Measurements from ENCODE around the gene ARID1B.

Gene ARID1B

GRCh38 chr6:157242791-157243190 is 465.6 kb downstream of the ARID1B start:
- no peak overlapping the region for H3K4me3 ChIP-seq (ENCODE audit: low read depth, low read length, poor library complexity, severe bottlenecking)
- TF ChIP-seq EZH2 (IDR thresholded peaks at IDR 0.05; ENCODE audit: borderline replicate concordance, low read length) (no peak), CTCF (IDR thresholded peaks at IDR 0.05; ENCODE audit: low read length) (no peak)
- H3K79me2 ChIP-seq (ENCODE audit: insufficient read depth, low read length): no peaks in the 10 kb centered on the region
- H3F3A ChIP-seq (ENCODE audit: insufficient read depth, low read length): no peaks in the 10 kb centered on the region
- no peak overlapping the region for H3K27ac ChIP-seq (ENCODE audit: low read depth, low read length, poor library complexity, severe bottlenecking)
- H3K9me3 ChIP-seq (ENCODE audit: low read length): no peaks in the 10 kb centered on the region
- no peak overlapping the region for H3K4me2 ChIP-seq (ENCODE audit: low read length)
- peaks cover 12% of the 10 kb centered on the region; the same call in 1 of the 2 replicates for H3K27me3 ChIP-seq (ENCODE audit: insufficient read depth, low read length)
- H3K9ac ChIP-seq (ENCODE audit: low read length): no peak overlapping the region
- H3K4me1 ChIP-seq (ENCODE audit: insufficient read depth, low read length, severe bottlenecking): no peaks in the 10 kb centered on the region
- no peaks in the 10 kb centered on the region for H3K9me2 ChIP-seq (ENCODE audit: low read depth, low read length)
- no peak overlapping the region for H2AFZ ChIP-seq (ENCODE audit: low read length)
- H3K36me3 ChIP-seq (ENCODE audit: insufficient read depth, low read length): no peaks in the 10 kb centered on the region
- H4K20me1 ChIP-seq (ENCODE audit: insufficient read depth, low read length): no peaks in the 10 kb centered on the region

GRCh38 chr6:157244175-157244574 is 467.0 kb downstream of the ARID1B start:
- no peak overlapping the region for H3K9ac ChIP-seq (ENCODE audit: low read length)
- H3K4me1 ChIP-seq (ENCODE audit: insufficient read depth, low read length, severe bottlenecking): no peaks in the 10 kb centered on the region
- H3F3A ChIP-seq (ENCODE audit: insufficient read depth, low read length): no peaks in the 10 kb centered on the region
- H3K27ac ChIP-seq (ENCODE audit: low read depth, low read length, poor library complexity, severe bottlenecking): no peak overlapping the region
- H3K79me2 ChIP-seq (ENCODE audit: insufficient read depth, low read length): no peaks in the 10 kb centered on the region
- H3K36me3 ChIP-seq (ENCODE audit: insufficient read depth, low read length): no peaks in the 10 kb centered on the region
- TF ChIP-seq CTCF (IDR thresholded peaks at IDR 0.05; ENCODE audit: low read length) (no peak), EZH2 (IDR thresholded peaks at IDR 0.05; ENCODE audit: borderline replicate concordance, low read length) (no peak)
- H3K4me3 ChIP-seq (ENCODE audit: low read depth, low read length, poor library complexity, severe bottlenecking): no peak overlapping the region
- peaks cover 12% of the 10 kb centered on the region; the same call in 1 of the 2 replicates for H3K27me3 ChIP-seq (ENCODE audit: insufficient read depth, low read length)
- no peaks in the 10 kb centered on the region for H3K9me2 ChIP-seq (ENCODE audit: low read depth, low read length)
- no peak overlapping the region for H3K4me2 ChIP-seq (ENCODE audit: low read length)
- peaks cover 6% of the 10 kb centered on the region; the same call in 1 of the 2 replicates for H3K9me3 ChIP-seq (ENCODE audit: low read length)
- no peak overlapping the region for H2AFZ ChIP-seq (ENCODE audit: low read length)
- H4K20me1 ChIP-seq (ENCODE audit: insufficient read depth, low read length): no peaks in the 10 kb centered on the region

GRCh38 chr6:157244780-157245179 is 467.6 kb downstream of the ARID1B start:
- H3K4me3 ChIP-seq (ENCODE audit: low read depth, low read length, poor library complexity, severe bottlenecking): no peak overlapping the region
- no peaks in the 10 kb centered on the region for H3K36me3 ChIP-seq (ENCODE audit: insufficient read depth, low read length)
- H3K27me3 ChIP-seq (ENCODE audit: insufficient read depth, low read length): peaks cover 12% of the 10 kb centered on the region; the same call in 1 of the 2 replicates
- no peak overlapping the region for H3K27ac ChIP-seq (ENCODE audit: low read depth, low read length, poor library complexity, severe bottlenecking)
- no peaks in the 10 kb centered on the region for H3K9me2 ChIP-seq (ENCODE audit: low read depth, low read length)
- H4K20me1 ChIP-seq (ENCODE audit: insufficient read depth, low read length): no peaks in the 10 kb centered on the region
- H3K4me1 ChIP-seq (ENCODE audit: insufficient read depth, low read length, severe bottlenecking): no peaks in the 10 kb centered on the region
- H3F3A ChIP-seq (ENCODE audit: insufficient read depth, low read length): no peaks in the 10 kb centered on the region
- no peak overlapping the region for H3K9ac ChIP-seq (ENCODE audit: low read length)
- no peak overlapping the region for H3K4me2 ChIP-seq (ENCODE audit: low read length)
- no peaks in the 10 kb centered on the region for H3K79me2 ChIP-seq (ENCODE audit: insufficient read depth, low read length)
- peaks cover 6% of the 10 kb centered on the region; the same call in 1 of the 2 replicates for H3K9me3 ChIP-seq (ENCODE audit: low read length)
- no peak for TF ChIP-seq CTCF (IDR thresholded peaks at IDR 0.05; ENCODE audit: low read length)
- no peak for TF ChIP-seq EZH2 (IDR thresholded peaks at IDR 0.05; ENCODE audit: borderline replicate concordance, low read length)
- H2AFZ ChIP-seq (ENCODE audit: low read length): no peak overlapping the region

Data from OCI-LY1 (cell line).